ENCODE data around the gene LRRC4C.

LRRC4C gene

GRCh38 chr11:41414771-41415440, 44.5 kb downstream of the LRRC4C start:
- no peak for DNase-seq (ENCODE audit: low spot score)

- no peak for DNase-seq (ENCODE audit: low spot score)
Observed at GRCh38 chr11:41413843-41414242, 45.6 kb downstream of the LRRC4C start.

GRCh38 chr11:41405812-41406211, 53.6 kb downstream of the LRRC4C start:
- no peak for DNase-seq (ENCODE audit: low spot score)

- no peak for DNase-seq (ENCODE audit: low spot score)
Observed at GRCh38 chr11:41404109-41404508, 55.3 kb downstream of the LRRC4C start.

- DNase-seq (ENCODE audit: low spot score) = no peak
Observed at GRCh38 chr11:41403458-41403857, 56.0 kb downstream of the LRRC4C start.

GRCh38 chr11:41400819-41401382, 58.6 kb downstream of the LRRC4C start:
- no peak for DNase-seq (ENCODE audit: low spot score)

GRCh38 chr11:41400124-41400523, 59.3 kb downstream of the LRRC4C start:
- no peak for DNase-seq (ENCODE audit: low spot score)

GRCh38 chr11:41399323-41399722, 60.1 kb downstream of the LRRC4C start:
- no peak for DNase-seq (ENCODE audit: low spot score)

- DNase-seq (ENCODE audit: low spot score) = no peak
Observed at GRCh38 chr11:41398175-41398574, 61.3 kb downstream of the LRRC4C start.

GRCh38 chr11:41394521-41395195, 64.8 kb downstream of the LRRC4C start:
- DNase-seq (ENCODE audit: low spot score) = no peak

- no peak for DNase-seq (ENCODE audit: low spot score)
Observed at GRCh38 chr11:41392596-41392995, 66.9 kb downstream of the LRRC4C start.

GRCh38 chr11:41389623-41390130, 69.8 kb downstream of the LRRC4C start:
- no peak for DNase-seq (ENCODE audit: low spot score)

GRCh38 chr11:41384329-41384728, 75.1 kb downstream of the LRRC4C start:
- DNase-seq (ENCODE audit: low spot score) = no peak

GRCh38 chr11:41383768-41384167, 75.7 kb downstream of the LRRC4C start:
- no peak for DNase-seq (ENCODE audit: low spot score)

- no peak for DNase-seq (ENCODE audit: low spot score)
Observed at GRCh38 chr11:41382927-41383326, 76.5 kb downstream of the LRRC4C start.

GRCh38 chr11:41379084-41379483, 80.4 kb downstream of the LRRC4C start:
- DNase-seq (ENCODE audit: low spot score) = no peak

GRCh38 chr11:41377709-41378394, 81.6 kb downstream of the LRRC4C start:
- no peak for DNase-seq (ENCODE audit: low spot score)

GRCh38 chr11:41351825-41352224, 107.6 kb downstream of the LRRC4C start:
- DNase-seq (ENCODE audit: low spot score) = no peak

GRCh38 chr11:41346042-41346441, 113.4 kb downstream of the LRRC4C start:
- no peak for DNase-seq (ENCODE audit: low spot score)

GRCh38 chr11:41334007-41334933, 125.2 kb downstream of the LRRC4C start:
- no peak for DNase-seq (ENCODE audit: low spot score)

- DNase-seq (ENCODE audit: low spot score) = no peak
Observed at GRCh38 chr11:41333357-41333756, 126.1 kb downstream of the LRRC4C start.

- no peak for DNase-seq (ENCODE audit: low spot score)
Observed at GRCh38 chr11:41328324-41328723, 131.1 kb downstream of the LRRC4C start.

Data from CD4-positive, alpha-beta T cell treated with Interleukin-6 at 100 ng/mL for 8 hours (primary cell).